Trophoblast cell (in vitro differentiated cells and primary cell): Measurements from ENCODE around the gene ZNF853.

ENCODE experiments used
- DNase-seq, 2 donors: peaks; one replicate each; pipeline ENCODE4 v3.0.0-alpha.2; 2016
- H2AFZ ChIP-seq: 2 replicates; pipeline ENCODE4 v1.6.1; 2013; ENCODE audit warnings: low read length, moderate library complexity, mild to moderate bottlenecking; ENCODE audit not compliant: insufficient read depth, poor library complexity
- H2AK5ac ChIP-seq: 2 replicates; pipeline ENCODE4 v1.6.1; 2013; ENCODE audit warnings: mild to moderate bottlenecking, low read length
- H2BK120ac ChIP-seq: 2 replicates; pipeline ENCODE4 v1.6.1; 2013; ENCODE audit warnings: low read length, mild to moderate bottlenecking, moderate library complexity; ENCODE audit not compliant: insufficient read depth, poor library complexity
- H2BK12ac ChIP-seq: 2 replicates; pipeline ENCODE4 v1.6.1; 2013; ENCODE audit warnings: mild to moderate bottlenecking, low read length, moderate library complexity
- H2BK5ac ChIP-seq: 2 replicates; pipeline ENCODE4 v1.6.1; 2013; ENCODE audit warnings: low read length, low read depth, moderate library complexity, mild to moderate bottlenecking; ENCODE audit not compliant: poor library complexity
- H3K14ac ChIP-seq: 2 replicates; pipeline ENCODE4 v1.6.1; 2013; ENCODE audit warnings: mild to moderate bottlenecking, low read length
- H3K18ac ChIP-seq: 2 replicates; pipeline ENCODE4 v1.6.1; 2013; ENCODE audit warnings: mild to moderate bottlenecking, low read length
- H3K23ac ChIP-seq: 2 replicates; pipeline ENCODE4 v1.6.1; 2013; ENCODE audit warnings: low read length
- H3K27ac ChIP-seq: 2 replicates; pipeline ENCODE4 v1.5.1; 2013; ENCODE audit warnings: low read depth, mild to moderate bottlenecking, inconsistent platforms, low read length, moderate library complexity
- H3K27me3 ChIP-seq: 2 replicates; pipeline ENCODE4 v1.6.1; 2013; ENCODE audit warnings: inconsistent platforms, mild to moderate bottlenecking, low read length, moderate library complexity; ENCODE audit not compliant: insufficient read depth
- H3K36me3 ChIP-seq, 2 experiments: 1 replicate in 1 of 2; 2 replicates in 1 of 2; pipeline ENCODE4 v1.6.1; 2013; ENCODE audit warnings: low read length in 2 of 2, mild to moderate bottlenecking in 2 of 2, moderate library complexity in 1 of 2; ENCODE audit not compliant: insufficient read depth in 2 of 2, control insufficient read depth in 1 of 2
- H3K4ac ChIP-seq: 2 replicates; pipeline ENCODE4 v1.6.1; 2013; ENCODE audit warnings: low read depth, mild to moderate bottlenecking, low read length, moderate library complexity
- H3K4me1 ChIP-seq, 2 experiments: 1 replicate in 1 of 2; 2 replicates in 1 of 2; pipeline ENCODE4 v1.6.1; 2013; ENCODE audit warnings: low read length in 2 of 2, mild to moderate bottlenecking in 2 of 2, moderate library complexity in 1 of 2; ENCODE audit not compliant: insufficient read depth in 2 of 2, control insufficient read depth in 1 of 2
- H3K4me2 ChIP-seq: 2 replicates; pipeline ENCODE4 v1.6.1; 2013; ENCODE audit warnings: inconsistent platforms, mild to moderate bottlenecking, low read length, moderate library complexity
- H3K4me3 ChIP-seq: 2 replicates; pipeline ENCODE4 v1.5.1; 2013; ENCODE audit warnings: mild to moderate bottlenecking, low read depth, low read length, inconsistent platforms
- H3K79me1 ChIP-seq: one replicate; pipeline ENCODE4 v1.6.1; 2013; ENCODE audit warnings: low read length
- H3K79me2 ChIP-seq: 2 replicates; pipeline ENCODE4 v1.6.1; 2013; ENCODE audit warnings: low read length, mild to moderate bottlenecking; ENCODE audit not compliant: control insufficient read depth, insufficient read depth, poor library complexity
- H3K9ac ChIP-seq: 2 replicates; pipeline ENCODE4 v1.6.1; 2013; ENCODE audit warnings: mild to moderate bottlenecking, low read length
- H3K9me3 ChIP-seq: 2 replicates; pipeline ENCODE4 v1.6.1; 2013; ENCODE audit warnings: low read depth, mild to moderate bottlenecking, control low read depth, inconsistent platforms, low read length; ENCODE audit not compliant: insufficient read depth
- H4K12ac ChIP-seq: 2 replicates; pipeline ENCODE4 v1.6.1; 2013; ENCODE audit warnings: low read depth, mild to moderate bottlenecking, low read length, moderate library complexity
- H4K8ac ChIP-seq: 2 replicates; pipeline ENCODE4 v1.6.1; 2013; ENCODE audit warnings: low read depth, mild to moderate bottlenecking, low read length, moderate library complexity
- H4K91ac ChIP-seq: one replicate; pipeline ENCODE4 v1.6.1; 2013; ENCODE audit warnings: low read depth, mild to moderate bottlenecking, low read length, moderate library complexity
- WGBS: extraction: QIAGEN DNeasy Blood & Tissue Kit; methylation state at CpG from one replicate; pipeline ENCODE4 v1.1.7; 2013; ENCODE audit warnings: missing lambda C conversion rate; ENCODE audit not compliant: insufficient read length, insufficient coverage; ENCODE audit errors: extremely low coverage; 5-methylcytosine and 5-hydroxymethylcytosine counted together

ZNF853 gene

GRCh38 chr7:6653071-6654003 is 37.9 kb downstream of the ZNF853 start:
- Histone ChIP-seq H4K12ac (no peak overlapping the region), H2BK120ac (no peak overlapping the region), H3K79me1 (no peaks in the 10 kb centered on the region), H2BK5ac (no peak overlapping the region), H3K27me3 (no peaks in the 10 kb centered on the region), H3K4me3 (no peak overlapping the region), H3K18ac (no peak overlapping the region), H2BK12ac (no peak overlapping the region), H4K91ac (no peak overlapping the region), H3K4ac (no peak overlapping the region), H3K14ac (no peak overlapping the region), H3K27ac (no peak overlapping the region), H3K9me3 (peaks cover 19% of the 10 kb centered on the region), H4K8ac (no peak overlapping the region), H3K4me1 (no peaks in the 10 kb centered on the region), H3K79me2 (no peaks in the 10 kb centered on the region), H3K23ac (no peak overlapping the region), H3K9ac (no peak overlapping the region), H3K4me2 (no peak overlapping the region), H2AFZ (no peak overlapping the region), H3K36me3 (peaks cover 64 to 68% of the 10 kb centered on the region in 2 experiments), H2AK5ac (no peak overlapping the region)
- no CpG with 5 or more reads among the region's 146 CpGs for WGBS
- DNase-seq = no peak

GRCh38 chr7:6654113-6654841 is 38.9 kb downstream of the ZNF853 start:
- Histone ChIP-seq H2AFZ (no peak overlapping the region), H3K4me2 (no peak overlapping the region), H4K8ac (no peak overlapping the region), H2AK5ac (no peak overlapping the region), H4K91ac (no peak overlapping the region), H3K79me2 (no peaks in the 10 kb centered on the region), H3K9me3 (peaks cover 18% of the 10 kb centered on the region), H3K4me1 (peaks cover 0 to 2% of the 10 kb centered on the region in 2 experiments), H3K4me3 (no peak overlapping the region), H2BK5ac (no peak overlapping the region), H3K27me3 (no peaks in the 10 kb centered on the region), H3K79me1 (no peaks in the 10 kb centered on the region), H2BK120ac (no peak overlapping the region), H3K36me3 (peaks cover 56 to 60% of the 10 kb centered on the region in 2 experiments), H3K14ac (no peak overlapping the region), H2BK12ac (no peak overlapping the region), H3K4ac (no peak overlapping the region), H3K18ac (no peak overlapping the region), H3K27ac (no peak overlapping the region), H3K9ac (no peak overlapping the region), H3K23ac (no peak overlapping the region), H4K12ac (no peak overlapping the region)
- no peak for DNase-seq
- no CpG with 5 or more reads among the region's 94 CpGs for WGBS

- H3K27ac ChIP-seq = no peak overlapping the region
- H3K9me3 ChIP-seq = peaks cover 21% of the 10 kb centered on the region
- H2BK120ac ChIP-seq = no peak overlapping the region
- no peak overlapping the region for H2BK12ac ChIP-seq
- no peaks in the 10 kb centered on the region for H3K79me2 ChIP-seq
- DNase-seq = no peak
- H2BK5ac ChIP-seq = no peak overlapping the region
- no CpG with 5 or more reads among the region's 48 CpGs for WGBS
- no peak overlapping the region for H3K18ac ChIP-seq
- no peaks in the 10 kb centered on the region for H3K27me3 ChIP-seq
- no peak overlapping the region for H3K4me3 ChIP-seq
- H3K4me1 ChIP-seq = peaks cover 0 to 2% of the 10 kb centered on the region in 2 experiments
- no peak overlapping the region for H4K12ac ChIP-seq
- no peak overlapping the region for H2AFZ ChIP-seq
- H4K91ac ChIP-seq = no peak overlapping the region
- H3K4me2 ChIP-seq = no peak overlapping the region
- H2AK5ac ChIP-seq = no peak overlapping the region
- no peak overlapping the region for H3K23ac ChIP-seq
- no peak overlapping the region for H4K8ac ChIP-seq
- no peak overlapping the region for H3K14ac ChIP-seq
- H3K9ac ChIP-seq = no peak overlapping the region
- no peak overlapping the region for H3K4ac ChIP-seq
- peaks cover 50 to 52% of the 10 kb centered on the region in 2 experiments for H3K36me3 ChIP-seq
- H3K79me1 ChIP-seq = no peaks in the 10 kb centered on the region
Measured at GRCh38 chr7:6654842-6655610, 39.6 kb downstream of the ZNF853 start.

- Histone ChIP-seq H3K23ac (no peak overlapping the region), H3K36me3 (peaks cover 43 to 45% of the 10 kb centered on the region in 2 experiments), H3K14ac (no peak overlapping the region), H3K4me3 (no peak overlapping the region), H3K4me1 (peaks cover 0 to 2% of the 10 kb centered on the region in 2 experiments), H3K4ac (no peak overlapping the region), H2AK5ac (no peak overlapping the region), H3K79me1 (no peaks in the 10 kb centered on the region), H4K91ac (no peak overlapping the region), H2BK12ac (no peak overlapping the region), H3K27me3 (no peaks in the 10 kb centered on the region), H2BK5ac (no peak overlapping the region), H3K18ac (no peak overlapping the region), H3K4me2 (no peak overlapping the region), H2BK120ac (no peak overlapping the region), H3K9ac (no peak overlapping the region), H4K8ac (no peak overlapping the region), H4K12ac (no peak overlapping the region), H2AFZ (no peak overlapping the region), H3K79me2 (no peaks in the 10 kb centered on the region), H3K27ac (no peak overlapping the region), H3K9me3 (peaks cover 21% of the 10 kb centered on the region)
- WGBS = no CpG with 5 or more reads among the region's 17 CpGs
- no peak for DNase-seq
Measured at GRCh38 chr7:6655636-6656385, 40.4 kb downstream of the ZNF853 start.
